Endothelial cell of hepatic sinusoid (primary cell): ENCODE data around the gene HSPA1B.
"Not testable (repeated sequence)": the region's sequence is repeated elsewhere in the genome, so short reads cannot be mapped to it uniquely, and the experiment has no call there.

Experiments
- in situ Hi-C: cut with HindIII; loops from 2 replicates; pipeline ENCODE4 v1.10.0; 2017; ENCODE audit warnings: low sequenced_read_pairs

The HSPA1B gene

GRCh38 chr6:31827286-31828079, at the start of gene HSPA1B:
TSS of gene HSPA1B (plus strand) at chr6:31827738. CDS start at chr6:31827951, 213 bp downstream.
- in situ Hi-C loops: no loop called here

GRCh38 chr6:31778193-31778592, 49.3 kb upstream of the HSPA1B start:
- in situ Hi-C loops: no loop called here

- in situ Hi-C loops: no loop called here
These were observed 48.3 kb upstream of the HSPA1B start for GRCh38 chr6:31778999-31779885.

GRCh38 chr6:31779908-31780307, 47.6 kb upstream of the HSPA1B start:
- in situ Hi-C loops: loop anchor here (5.0 kb wide), 1 partner anchor 38 kb away; the partner anchor contains the start of gene MSH5

- in situ Hi-C loops: loop anchor here (5.0 kb wide), 1 partner anchor 38 kb away; the partner anchor contains the start of gene MSH5
These were observed 46.9 kb upstream of the HSPA1B start for GRCh38 chr6:31780507-31781243.

- in situ Hi-C loops: loop anchor here (5.0 kb wide), 1 partner anchor 39 kb away; the partner anchor contains the start of gene MSH5
These were observed 46.1 kb upstream of the HSPA1B start for GRCh38 chr6:31781244-31782125.

GRCh38 chr6:31782126-31782855, 45.2 kb upstream of the HSPA1B start:
- in situ Hi-C loops: loop anchor here (5.0 kb wide), 1 partner anchor 40 kb away; the partner anchor contains the start of gene MSH5

GRCh38 chr6:31784098-31784925, 43.2 kb upstream of the HSPA1B start:
- in situ Hi-C loops: loop anchor here (5.0 kb wide), 1 partner anchor 42 kb away; the partner anchor contains the start of gene MSH5

GRCh38 chr6:31785475-31785874, 42.1 kb upstream of the HSPA1B start:
- in situ Hi-C loops: no loop called here

GRCh38 chr6:31791324-31792089, 36.0 kb upstream of the HSPA1B start:
- in situ Hi-C loops: no loop called here

- in situ Hi-C loops: no loop called here
These were observed 35.5 kb upstream of the HSPA1B start for GRCh38 chr6:31792090-31792374.

GRCh38 chr6:31792761-31793171, 34.8 kb upstream of the HSPA1B start:
- in situ Hi-C loops: no loop called here

- in situ Hi-C loops: not testable (repeated sequence)
These were observed 33.7 kb upstream of the HSPA1B start for GRCh38 chr6:31793927-31794245.

GRCh38 chr6:31794294-31794865, 33.2 kb upstream of the HSPA1B start:
- in situ Hi-C loops: no loop called here

- in situ Hi-C loops: no loop called here
These were observed 32.5 kb upstream of the HSPA1B start for GRCh38 chr6:31794866-31795615.

GRCh38 chr6:31795616-31796298, 31.8 kb upstream of the HSPA1B start, which contains the start of gene VARS1:
TSS of gene VARS1 (minus strand) at chr6:31795752. CDS start at chr6:31795217, 535 bp downstream.
- in situ Hi-C loops: no loop called here
